ENCODE results near the gene SPRR5.

SPRR5 gene

GRCh38 chr1:152970495-152970894 lies 23.5 kb downstream of the SPRR5 start, which contains the start of gene SPRR4:
SPRR4 (plus strand) TSS chr1:152970648; CDS start chr1:152971891, 1,243 bp downstream.
- H3K4me3 ChIP-seq (ENCODE audit: low read length), result no peak within 1 kb of the TSS
- H3K36me3 ChIP-seq (ENCODE audit: control insufficient read depth, insufficient read depth, low read length), result no peaks in the 10 kb centered on the region
- no peaks in the 10 kb centered on the region for H3K27me3 ChIP-seq (ENCODE audit: control insufficient read depth, insufficient read depth, low read length)
- no peaks in the 10 kb centered on the region for H3K9me3 ChIP-seq (ENCODE audit: control insufficient read depth, low read length)
- no peak within 1 kb of the TSS for H3K9ac ChIP-seq (ENCODE audit: low read length)
- peaks cover 12% of the 10 kb centered on the region for H3K4me1 ChIP-seq (ENCODE audit: control insufficient read depth, insufficient read depth, low read length)

- peaks cover 6% of the 10 kb centered on the region for H3K4me1 ChIP-seq (ENCODE audit: control insufficient read depth, insufficient read depth, low read length)
- H3K4me3 ChIP-seq (ENCODE audit: low read length), result no peak overlapping the region
- no peaks in the 10 kb centered on the region for H3K9me3 ChIP-seq (ENCODE audit: control insufficient read depth, low read length)
- H3K36me3 ChIP-seq (ENCODE audit: control insufficient read depth, insufficient read depth, low read length), result no peaks in the 10 kb centered on the region
- no peak overlapping the region for H3K9ac ChIP-seq (ENCODE audit: low read length)
- no peaks in the 10 kb centered on the region for H3K27me3 ChIP-seq (ENCODE audit: control insufficient read depth, insufficient read depth, low read length)
These were observed 25.3 kb downstream of the SPRR5 start for GRCh38 chr1:152972196-152972886.

GRCh38 chr1:152976688-152977087 lies 29.7 kb downstream of the SPRR5 start:
- Histone ChIP-seq H3K4me3 (ENCODE audit: low read length) (no peak overlapping the region), H3K9me3 (ENCODE audit: control insufficient read depth, low read length) (no peaks in the 10 kb centered on the region), H3K27me3 (ENCODE audit: control insufficient read depth, insufficient read depth, low read length) (no peaks in the 10 kb centered on the region), H3K9ac (ENCODE audit: low read length) (no peak overlapping the region), H3K4me1 (ENCODE audit: control insufficient read depth, insufficient read depth, low read length) (no peaks in the 10 kb centered on the region), H3K36me3 (ENCODE audit: control insufficient read depth, insufficient read depth, low read length) (no peaks in the 10 kb centered on the region)

GRCh38 chr1:152977614-152978013 lies 30.6 kb downstream of the SPRR5 start:
- H3K36me3 ChIP-seq (ENCODE audit: control insufficient read depth, insufficient read depth, low read length), result no peaks in the 10 kb centered on the region
- no peaks in the 10 kb centered on the region for H3K4me1 ChIP-seq (ENCODE audit: control insufficient read depth, insufficient read depth, low read length)
- no peak overlapping the region for H3K9ac ChIP-seq (ENCODE audit: low read length)
- H3K4me3 ChIP-seq (ENCODE audit: low read length), result no peak overlapping the region
- no peaks in the 10 kb centered on the region for H3K9me3 ChIP-seq (ENCODE audit: control insufficient read depth, low read length)
- no peaks in the 10 kb centered on the region for H3K27me3 ChIP-seq (ENCODE audit: control insufficient read depth, insufficient read depth, low read length)

- Histone ChIP-seq H3K9ac (ENCODE audit: low read length) (no peak overlapping the region), H3K4me3 (ENCODE audit: low read length) (no peak overlapping the region), H3K4me1 (ENCODE audit: control insufficient read depth, insufficient read depth, low read length) (no peaks in the 10 kb centered on the region), H3K36me3 (ENCODE audit: control insufficient read depth, insufficient read depth, low read length) (no peaks in the 10 kb centered on the region), H3K9me3 (ENCODE audit: control insufficient read depth, low read length) (no peaks in the 10 kb centered on the region), H3K27me3 (ENCODE audit: control insufficient read depth, insufficient read depth, low read length) (no peaks in the 10 kb centered on the region)
These were observed 33.7 kb downstream of the SPRR5 start for GRCh38 chr1:152980676-152981075.

GRCh38 chr1:152981146-152981871 lies 34.3 kb downstream of the SPRR5 start:
- H3K9me3 ChIP-seq (ENCODE audit: control insufficient read depth, low read length), result no peaks in the 10 kb centered on the region
- H3K4me3 ChIP-seq (ENCODE audit: low read length), result no peak overlapping the region
- H3K36me3 ChIP-seq (ENCODE audit: control insufficient read depth, insufficient read depth, low read length), result no peaks in the 10 kb centered on the region
- H3K27me3 ChIP-seq (ENCODE audit: control insufficient read depth, insufficient read depth, low read length), result no peaks in the 10 kb centered on the region
- no peaks in the 10 kb centered on the region for H3K4me1 ChIP-seq (ENCODE audit: control insufficient read depth, insufficient read depth, low read length)
- no peak overlapping the region for H3K9ac ChIP-seq (ENCODE audit: low read length)

GRCh38 chr1:152982076-152982475 lies 35.1 kb downstream of the SPRR5 start:
- H3K9me3 ChIP-seq (ENCODE audit: control insufficient read depth, low read length), result no peaks in the 10 kb centered on the region
- no peaks in the 10 kb centered on the region for H3K36me3 ChIP-seq (ENCODE audit: control insufficient read depth, insufficient read depth, low read length)
- no peak overlapping the region for H3K4me3 ChIP-seq (ENCODE audit: low read length)
- H3K4me1 ChIP-seq (ENCODE audit: control insufficient read depth, insufficient read depth, low read length), result no peaks in the 10 kb centered on the region
- no peaks in the 10 kb centered on the region for H3K27me3 ChIP-seq (ENCODE audit: control insufficient read depth, insufficient read depth, low read length)
- no peak overlapping the region for H3K9ac ChIP-seq (ENCODE audit: low read length)

- no peaks in the 10 kb centered on the region for H3K4me1 ChIP-seq (ENCODE audit: control insufficient read depth, insufficient read depth, low read length)
- H3K27me3 ChIP-seq (ENCODE audit: control insufficient read depth, insufficient read depth, low read length), result no peaks in the 10 kb centered on the region
- no peaks in the 10 kb centered on the region for H3K9me3 ChIP-seq (ENCODE audit: control insufficient read depth, low read length)
- H3K4me3 ChIP-seq (ENCODE audit: low read length), result no peak overlapping the region
- no peak overlapping the region for H3K9ac ChIP-seq (ENCODE audit: low read length)
- no peaks in the 10 kb centered on the region for H3K36me3 ChIP-seq (ENCODE audit: control insufficient read depth, insufficient read depth, low read length)
These were observed 36.2 kb downstream of the SPRR5 start for GRCh38 chr1:152983234-152983633.

GRCh38 chr1:152983743-152984142 lies 36.7 kb downstream of the SPRR5 start, which contains the start of gene SPRR1A:
SPRR1A (plus strand) TSS chr1:152984081; CDS start chr1:152985231, 1,150 bp downstream.
- H3K36me3 ChIP-seq (ENCODE audit: control insufficient read depth, insufficient read depth, low read length), result no peaks in the 10 kb centered on the region
- H3K27me3 ChIP-seq (ENCODE audit: control insufficient read depth, insufficient read depth, low read length), result no peaks in the 10 kb centered on the region

GRCh38 chr1:152986578-152986977 lies 39.6 kb downstream of the SPRR5 start:
- no peaks in the 10 kb centered on the region for H3K27me3 ChIP-seq (ENCODE audit: control insufficient read depth, insufficient read depth, low read length)
- H3K9me3 ChIP-seq (ENCODE audit: control insufficient read depth, low read length), result no peaks in the 10 kb centered on the region
- no peaks in the 10 kb centered on the region for H3K36me3 ChIP-seq (ENCODE audit: control insufficient read depth, insufficient read depth, low read length)
- H3K4me3 ChIP-seq (ENCODE audit: low read length), result no peak overlapping the region
- no peaks in the 10 kb centered on the region for H3K4me1 ChIP-seq (ENCODE audit: control insufficient read depth, insufficient read depth, low read length)
- no peak overlapping the region for H3K9ac ChIP-seq (ENCODE audit: low read length)

More at GRCh38 chr1:152983743-152984142, 36.7 kb downstream of the SPRR5 start, which contains the start of gene SPRR1A:
- no peak within 1 kb of the TSS for H3K4me3 ChIP-seq (ENCODE audit: low read length)
- no peak within 1 kb of the TSS for H3K9ac ChIP-seq (ENCODE audit: low read length)
- H3K9me3 ChIP-seq (ENCODE audit: control insufficient read depth, low read length), result no peaks in the 10 kb centered on the region
- H3K4me1 ChIP-seq (ENCODE audit: control insufficient read depth, insufficient read depth, low read length), result no peaks in the 10 kb centered on the region

- no peak overlapping the region for H3K4me3 ChIP-seq (ENCODE audit: low read length)
- no peaks in the 10 kb centered on the region for H3K4me1 ChIP-seq (ENCODE audit: control insufficient read depth, insufficient read depth, low read length)
- H3K36me3 ChIP-seq (ENCODE audit: control insufficient read depth, insufficient read depth, low read length), result no peaks in the 10 kb centered on the region
- H3K27me3 ChIP-seq (ENCODE audit: control insufficient read depth, insufficient read depth, low read length), result peaks cover 5% of the 10 kb centered on the region
- no peaks in the 10 kb centered on the region for H3K9me3 ChIP-seq (ENCODE audit: control insufficient read depth, low read length)
- no peak overlapping the region for H3K9ac ChIP-seq (ENCODE audit: low read length)
These were observed 46.2 kb downstream of the SPRR5 start for GRCh38 chr1:152993186-152993585.

GRCh38 chr1:152995842-152996241 lies 48.8 kb downstream of the SPRR5 start:
- no peaks in the 10 kb centered on the region for H3K9me3 ChIP-seq (ENCODE audit: control insufficient read depth, low read length)
- no peaks in the 10 kb centered on the region for H3K4me1 ChIP-seq (ENCODE audit: control insufficient read depth, insufficient read depth, low read length)
- H3K27me3 ChIP-seq (ENCODE audit: control insufficient read depth, insufficient read depth, low read length), result peaks cover 5% of the 10 kb centered on the region
- no peak overlapping the region for H3K4me3 ChIP-seq (ENCODE audit: low read length)
- H3K36me3 ChIP-seq (ENCODE audit: control insufficient read depth, insufficient read depth, low read length), result no peaks in the 10 kb centered on the region
- H3K9ac ChIP-seq (ENCODE audit: low read length), result no peak overlapping the region
